ENCODE results near the gene GON7.
"Not testable (repeated sequence)": the region's sequence is repeated elsewhere in the genome, so short reads cannot be mapped to it uniquely, and the experiment has no call there.

Gene GON7

GRCh38 chr14:93206793-93207467 lies at the start of gene GON7, which contains the start of gene UBR7:
Gene GON7 (minus strand): TSS chr14:93207065. CDS start chr14:93207037, 28 bp downstream.
Gene UBR7 (plus strand): TSS chr14:93207256. CDS start chr14:93207292, 36 bp downstream.
- DNase-seq: peak; percentile 44 to 97 (median 93)

- no peak for DNase-seq
Observed at GRCh38 chr14:93249128-93249831, 42.4 kb upstream of the GON7 start.

- no peak for DNase-seq
Observed at GRCh38 chr14:93246534-93246933, 39.7 kb upstream of the GON7 start.

- DNase-seq: no peak
Observed at GRCh38 chr14:93245764-93246420, 39.0 kb upstream of the GON7 start.

- no peak for DNase-seq
Observed at GRCh38 chr14:93240678-93241000, 33.8 kb upstream of the GON7 start.

- no peak for DNase-seq
Observed at GRCh38 chr14:93239869-93240677, 33.2 kb upstream of the GON7 start.

- DNase-seq: no peak
Observed at GRCh38 chr14:93234798-93235197, 27.9 kb upstream of the GON7 start.

GRCh38 chr14:93233078-93233477 lies 26.2 kb upstream of the GON7 start:
- not testable (repeated sequence) for DNase-seq

- no peak for DNase-seq
Observed at GRCh38 chr14:93232159-93232558, 25.3 kb upstream of the GON7 start.

GRCh38 chr14:93231129-93231979 lies 24.5 kb upstream of the GON7 start:
- peak in 39 of 56 donors; percentile 9 to 67 (median 36) for DNase-seq

- no peak for DNase-seq
Observed at GRCh38 chr14:93230539-93230938, 23.7 kb upstream of the GON7 start.

GRCh38 chr14:93228550-93228949 lies 21.7 kb upstream of the GON7 start:
- no peak for DNase-seq

GRCh38 chr14:93223565-93223964 lies 16.7 kb upstream of the GON7 start:
- DNase-seq: no peak

GRCh38 chr14:93220509-93220908 lies 13.6 kb upstream of the GON7 start:
- DNase-seq: no peak

- DNase-seq: peak in 1 of 56 donors; percentile 40
Observed at GRCh38 chr14:93219103-93219726, 12.3 kb upstream of the GON7 start.

GRCh38 chr14:93214598-93214997 lies 7.7 kb upstream of the GON7 start:
- DNase-seq: no peak

GRCh38 chr14:93212432-93212831 lies 5.6 kb upstream of the GON7 start:
- no peak for DNase-seq

- DNase-seq: peak in 34 of 56 donors; percentile 10 to 77 (median 61)
Observed at GRCh38 chr14:93207468-93208308, 823 bp upstream of the GON7 start.

GRCh38 chr14:93201155-93201704 lies 5.6 kb downstream of the GON7 start:
- no peak for DNase-seq

Measured in amygdala (tissue), 56 donors.